H1 (cell line): ENCODE results near the gene MYL3. TPM values are rescaled to one million over a fixed set of nuclear protein-coding genes. Genes with fewer than 3 reads are reported as not detected.

Source experiments
- CTCF ChIA-PET: fragments of 300-600 bp; sonication (Branson Sonifier 250); formaldehyde crosslinking; loops from one replicate; lab custom pipeline; 2021; ENCODE audit not compliant: partially characterized antibody; lab: Charles Lee
- POLR2A ChIA-PET: fragments of 300-600 bp; sonication (Branson Sonifier 250); formaldehyde crosslinking; loops from one replicate; lab custom pipeline; 2021; ENCODE audit warnings: inconsistent platforms; ENCODE audit not compliant: partially characterized antibody; lab: Charles Lee
- DNase-seq, 2 experiments: peaks; one replicate each; pipeline versions ENCODE4 v3.0.0 to v3.0.0-alpha.2; 2010 to 2022; ENCODE audit warnings: low spot score in 2 of 2, low read depth in 1 of 2, mixed read lengths in 1 of 2
- FAIRE-seq: peaks from 2 replicates; lab custom pipeline; 2011; peaks lifted over from hg19 to GRCh38; lab: Jason Lieb, UNC
- H2AFZ ChIP-seq: 2 replicates; pipeline ENCODE4 v1.8.1; 2012; ENCODE audit warnings: low read length, inconsistent platforms
- H2AK5ac ChIP-seq: 2 replicates; pipeline ENCODE4 v1.6.1; 2013; ENCODE audit warnings: low read depth, low read length
- H2BK120ac ChIP-seq: replicated peaks from 2 replicates; pipeline ENCODE3; 2013; ENCODE audit warnings: low read depth, low read length, inconsistent platforms
- H2BK12ac ChIP-seq: 2 replicates; pipeline ENCODE4 v1.6.1; 2013; ENCODE audit warnings: low read depth, low read length
- H2BK15ac ChIP-seq: 2 replicates; pipeline ENCODE4 v1.6.1; 2013; ENCODE audit warnings: low read length
- H2BK20ac ChIP-seq: 2 replicates; pipeline ENCODE4 v1.6.1; 2013; ENCODE audit warnings: low read length
- H2BK5ac ChIP-seq: 2 replicates; pipeline ENCODE4 v1.6.1; 2013; ENCODE audit warnings: low read depth, low read length
- H3K14ac ChIP-seq: 2 replicates; pipeline ENCODE4 v1.6.1; 2013; ENCODE audit warnings: inconsistent platforms; ENCODE audit not compliant: insufficient read length
- H3K18ac ChIP-seq: 2 replicates; pipeline ENCODE4 v1.6.1; 2013; ENCODE audit warnings: low read length; ENCODE audit errors: extremely low read depth
- H3K23ac ChIP-seq: 2 replicates; pipeline ENCODE4 v1.6.1; 2013; ENCODE audit warnings: inconsistent platforms; ENCODE audit not compliant: insufficient read length
- H3K23me2 ChIP-seq: 2 replicates; pipeline ENCODE4 v1.6.1; 2013; ENCODE audit warnings: low read depth, low read length
- H3K27ac ChIP-seq: 2 replicates; pipeline ENCODE4 v1.6.1; 2011; ENCODE audit warnings: low read depth, low read length, inconsistent platforms
- H3K27me3 ChIP-seq, 4 experiments: replicated peaks in 1 of 4; 1 replicate in 1 of 4; 2 replicates in 3 of 4; pipeline versions ENCODE4 v1.6.1 to v1.8.1; 2011 to 2013; ENCODE audit warnings: low read length in 3 of 4, mild to moderate bottlenecking in 3 of 4, inconsistent platforms in 2 of 4, mixed read lengths in 2 of 4, moderate library complexity in 1 of 4; ENCODE audit not compliant: control insufficient read depth in 3 of 4, insufficient read depth in 3 of 4; ENCODE audit errors: extremely low read depth in 1 of 4
- H3K36me3 ChIP-seq, 4 experiments: 2 replicates each; pipeline versions ENCODE4 v1.6.1 to v1.8.1; 2011 to 2013; ENCODE audit warnings: mild to moderate bottlenecking in 4 of 4, low read length in 3 of 4, moderate library complexity in 2 of 4, control low read depth in 1 of 4, inconsistent platforms in 1 of 4; ENCODE audit not compliant: insufficient read depth in 4 of 4, control insufficient read depth in 2 of 4
- H3K4ac ChIP-seq: replicated peaks from 2 replicates; pipeline ENCODE3; 2013; ENCODE audit warnings: low read length, low read depth, mixed read lengths, inconsistent platforms; ENCODE audit not compliant: insufficient read length
- H3K4me1 ChIP-seq, 4 experiments: replicated peaks in 1 of 4; 1 replicate in 1 of 4; 2 replicates in 3 of 4; pipeline versions ENCODE4 v1.6.1 to v1.8.1; 2011 to 2013; ENCODE audit warnings: low read length in 3 of 4, inconsistent platforms in 2 of 4, mixed read lengths in 1 of 4; ENCODE audit not compliant: insufficient read depth in 4 of 4, control insufficient read depth in 3 of 4
- H3K4me2 ChIP-seq, 2 experiments: 2 replicates each; pipeline versions ENCODE4 v1.6.1 to v1.8.1; 2011 to 2013; ENCODE audit warnings: low read depth in 2 of 2, low read length in 2 of 2, control low read depth in 1 of 2, inconsistent platforms in 1 of 2, mild to moderate bottlenecking in 1 of 2; ENCODE audit not compliant: insufficient read depth in 1 of 2
- H3K4me3 ChIP-seq, 4 experiments: fragments of 200-600, 300-600 bp in 1 of 4; sonication (generic), shearing (Covaris generic), sonication (Bioruptor Twin) in 1 of 4; 2 replicates each; pipeline versions ENCODE4 v1.5.1 to v1.8.1; 2011 to 2016; ENCODE audit warnings: low read length in 4 of 4, low read depth in 3 of 4, control low read depth in 2 of 4, inconsistent platforms in 2 of 4, mild to moderate bottlenecking in 2 of 4, mixed read lengths in 1 of 4, moderate library complexity in 1 of 4; ENCODE audit not compliant: insufficient read depth in 2 of 4; ENCODE audit errors: extremely low read depth in 1 of 4
- H3K56ac ChIP-seq: replicated peaks from 2 replicates; pipeline ENCODE3; 2013; ENCODE audit warnings: low read depth, mild to moderate bottlenecking, mixed read lengths, low read length, inconsistent platforms; ENCODE audit not compliant: insufficient read length
- H3K79me1 ChIP-seq: 2 replicates; pipeline ENCODE4 v1.6.1; 2013; ENCODE audit warnings: low read depth, low read length, control low read depth
- H3K79me2 ChIP-seq, 2 experiments: 2 replicates each; pipeline versions ENCODE4 v1.6.1 to v1.8.1; 2012 to 2013; ENCODE audit warnings: low read length in 2 of 2, mild to moderate bottlenecking in 2 of 2, inconsistent platforms in 1 of 2; ENCODE audit not compliant: insufficient read depth in 2 of 2, control insufficient read depth in 1 of 2
- H3K9ac ChIP-seq, 4 experiments: replicated peaks in 1 of 4; 1 replicate in 1 of 4; 2 replicates in 3 of 4; pipeline versions ENCODE4 v1.6.1 to v1.8.1; 2011 to 2013; ENCODE audit warnings: low read depth in 3 of 4, low read length in 3 of 4, control low read depth in 2 of 4, mild to moderate bottlenecking in 2 of 4, moderate library complexity in 2 of 4, inconsistent platforms in 1 of 4; ENCODE audit errors: extremely low read depth in 1 of 4
- H3K9me3 ChIP-seq, 2 experiments: 2 replicates each; pipeline versions ENCODE4 v1.6.1 to v1.8.1; 2012 to 2013; ENCODE audit warnings: mild to moderate bottlenecking in 2 of 2, moderate library complexity in 2 of 2, control low read depth in 1 of 2, inconsistent platforms in 1 of 2, low read depth in 1 of 2, low read length in 1 of 2, mixed read lengths in 1 of 2; ENCODE audit not compliant: insufficient read depth in 2 of 2
- H4K20me1 ChIP-seq, 2 experiments: replicated peaks in 1 of 2; 2 replicates each; pipeline versions ENCODE3 to v1.8.1; 2011 to 2013; ENCODE audit warnings: inconsistent platforms in 2 of 2, low read length in 2 of 2, mild to moderate bottlenecking in 1 of 2; ENCODE audit not compliant: insufficient read depth in 2 of 2, control insufficient read depth in 1 of 2
- H4K5ac ChIP-seq: 2 replicates; pipeline ENCODE4 v1.6.1; 2013; ENCODE audit warnings: low read length, low read depth, mixed read lengths, inconsistent platforms; ENCODE audit not compliant: insufficient read length
- H4K8ac ChIP-seq: 2 replicates; pipeline ENCODE4 v1.8.0; 2013; ENCODE audit warnings: mild to moderate bottlenecking, moderate library complexity, low read length, inconsistent platforms; ENCODE audit not compliant: insufficient read depth; ENCODE audit errors: extremely low read depth
- H4K91ac ChIP-seq: replicated peaks from 2 replicates; pipeline ENCODE3; 2013; ENCODE audit warnings: low read length, mixed read lengths, inconsistent platforms; ENCODE audit not compliant: insufficient read length
- EGR1 ChIP-seq: IDR thresholded peaks from 2 replicates; pipeline ENCODE4 v1.6.1; 2011; ENCODE audit warnings: low read depth, low read length, borderline replicate concordance
- EP300 ChIP-seq, 2 experiments: IDR thresholded peaks; 1 replicate in 1 of 2; 2 replicates in 1 of 2; pipeline ENCODE4 v1.6.1; 2011 to 2012; ENCODE audit warnings: low read depth in 2 of 2, low read length in 2 of 2, mild to moderate bottlenecking in 2 of 2, borderline replicate concordance in 1 of 2, inconsistent platforms in 1 of 2, moderate library complexity in 1 of 2
- GTF2F1 ChIP-seq: IDR thresholded peaks from 2 replicates; pipeline ENCODE4 v1.6.1; 2012; ENCODE audit warnings: low read depth, low read length, improper control_type of control experiment, borderline replicate concordance
- HDAC2 ChIP-seq, 2 experiments: fragments of 300-600 bp in 1 of 2; sonication (generic) in 1 of 2; IDR thresholded peaks; 2 replicates each; pipeline ENCODE4 v1.6.1; 2011 to 2012; ENCODE audit warnings: low read depth in 2 of 2, low read length in 2 of 2, mild to moderate bottlenecking in 2 of 2, moderate library complexity in 2 of 2, borderline replicate concordance in 1 of 2, inconsistent platforms in 1 of 2
- HDAC6 ChIP-seq: IDR thresholded peaks from one replicate; pipeline ENCODE4 v1.7.1; 2012; ENCODE audit warnings: low read depth, mild to moderate bottlenecking, inconsistent platforms, low read length, moderate library complexity
- KDM5A ChIP-seq: fragments of 200-600 bp; IDR thresholded peaks from 2 replicates; pipeline ENCODE4 v1.7.1; 2012; ENCODE audit warnings: mild to moderate bottlenecking, low read length, inconsistent platforms, mixed read lengths
- RAD21 ChIP-seq, 2 experiments: IDR thresholded peaks in 1 of 2; conservative IDR thresholded peaks in 1 of 2; 2 replicates each; pipeline ENCODE4 v1.6.1; 2011; ENCODE audit warnings: low read depth in 2 of 2, low read length in 2 of 2, improper control_type of control experiment in 1 of 2, inconsistent platforms in 1 of 2, mild to moderate bottlenecking in 1 of 2, moderate library complexity in 1 of 2
- RFX5 ChIP-seq: IDR thresholded peaks from 2 replicates; pipeline ENCODE4 v1.6.1; 2011; ENCODE audit warnings: low read depth, low read length, improper control_type of control experiment, borderline replicate concordance
- TAF7 ChIP-seq: optimal IDR thresholded peaks from 2 replicates; pipeline ENCODE3; 2011; ENCODE audit warnings: low read depth, mild to moderate bottlenecking, inconsistent platforms, low read length, moderate library complexity, borderline replicate concordance
- TEAD4 ChIP-seq: IDR thresholded peaks from 2 replicates; pipeline ENCODE4 v1.6.1; 2012; ENCODE audit warnings: low read depth, low read length, inconsistent platforms, mixed read lengths
- ZNF274 ChIP-seq: IDR thresholded peaks from 2 replicates; pipeline ENCODE4 v1.7.0; 2012; ENCODE audit warnings: low read length, borderline replicate concordance; ENCODE audit errors: extremely low read depth
- WGBS, 2 experiments: shearing (Covaris generic) in 1 of 2; methylation state at CpG; one replicate each; pipeline versions ENCODE4 v1.1.6 to v1.1.7; 2013 to 2015; ENCODE audit warnings: low lambda C conversion rate in 2 of 2, mixed read lengths in 2 of 2, inconsistent platforms in 1 of 2, low coverage in 1 of 2, missing lambda C conversion rate in 1 of 2; ENCODE audit not compliant: insufficient replicate concordance in 2 of 2, insufficient coverage in 1 of 2, insufficient read length in 1 of 2; ENCODE audit errors: extremely low coverage in 1 of 2, missing lambda C conversion rate in 1 of 2; 5-methylcytosine and 5-hydroxymethylcytosine counted together
- polyA plus RNA-seq, 7 experiments: library from polyadenylated mRNA; depleted of rRNA in 3 of 7; stranded (reverse) in 5 of 7; unstranded in 2 of 7; fragments of >200 nt in 5 of 7; fragments of 200-250 nt in 2 of 7; gene quantifications; 1 replicate in 5 of 7; 2 replicates in 1 of 7; 4 replicates in 1 of 7; pipeline versions ENCODE4 v1.2.1 to v1.2.3, GENCODE V29; 2011 to 2013; ENCODE audit warnings: missing spikeins in 2 of 7, mixed read lengths in 2 of 7
- total RNA-seq: library from RNA; stranded (reverse); fragmentation: NEBNext Ultra II Directional; extraction: Animal tissue kit (Norgen Biotek cat#: 25700); gene quantifications from 2 replicates; pipeline ENCODE4 v1.2.1, GENCODE V29; 2021
- TF ChIP-seq, protein P1 (sequence below): IDR thresholded peaks from 2 replicates; pipeline ENCODE4 v1.6.1; 2012; ENCODE audit warnings: inconsistent platforms

MYL3 gene
- total and polyA plus RNA-seq, 2 of the 8 experiments (the other 6 are each of a cell fraction or from before 2014, with no cell fraction given): 0.06 TPM; not detected in 1

GRCh38 chr3:46893763-46894162 is 30.5 kb upstream of the MYL3 start:
- no peak for FAIRE-seq

More at GRCh38 chr3:46893763-46894162, 30.5 kb upstream of the MYL3 start:
- H3K27me3 ChIP-seq: peaks cover 15 to 74% (median 57%) of the 10 kb centered on the region in 4 experiments
- H2BK15ac ChIP-seq: no peak overlapping the region; the same call in 1 of the 2 replicates
- POLR2A ChIA-PET: interaction anchor here (1.1 to 1.2 kb wide), 2 partner anchors 12 to 30 kb away, joined by 3 read pairs; no protein-coding TSS in a partner anchor
- no peak overlapping the region for H3K4ac ChIP-seq
- no peak overlapping the region for H3K56ac ChIP-seq
- peaks cover 8% of the 10 kb centered on the region; the same call in 1 of the 2 replicates for H3K23me2 ChIP-seq
- no peak overlapping the region for H4K91ac ChIP-seq
- 82% methylated on average over 8 of the region's 9 CpGs; no CpG with 5 or more reads in 1 of the 2 experiments for WGBS, 2 experiments
- no peak overlapping the region for H3K18ac ChIP-seq
- H3K4me3 ChIP-seq: no peak overlapping the region
- no peak overlapping the region for H2AK5ac ChIP-seq
- no peak overlapping the region for H2BK20ac ChIP-seq
- no peaks in the 10 kb centered on the region for H3K79me2 ChIP-seq
- no peak overlapping the region for H3K23ac ChIP-seq
- no peak overlapping the region for H2BK5ac ChIP-seq
- H3K4me2 ChIP-seq: no peak overlapping the region; a peak in 1 of 4 replicates
- no peak overlapping the region for H4K5ac ChIP-seq
- no peak overlapping the region for H4K8ac ChIP-seq
- no peaks in the 10 kb centered on the region for H3K79me1 ChIP-seq
- DNase-seq: no peak
- CTCF ChIA-PET: interaction anchor here (1.6 to 13.3 kb wide), 11 partner anchors 12 to 186 kb away, joined by 3 to 91 read pairs (median 17); partner anchors contain the start of genes MYL3, PRSS50 and PTH1R
- H2AFZ ChIP-seq: no peak overlapping the region
- H3K4me1 ChIP-seq: peaks cover 4 to 16% (median 14%) of the 10 kb centered on the region in 4 experiments
- no peaks in the 10 kb centered on the region for H3K36me3 ChIP-seq
- no peak overlapping the region for H2BK120ac ChIP-seq
- H3K14ac ChIP-seq: no peak overlapping the region
- peaks cover 0 to 7% of the 10 kb centered on the region in 2 experiments for H4K20me1 ChIP-seq
- no peak overlapping the region for H2BK12ac ChIP-seq
- no peaks in the 10 kb centered on the region for H3K9me3 ChIP-seq
- TF ChIP-seq TAF7 (no peak), HDAC6 (no peak), RFX5 (no peak), KDM5A (no peak), EP300 (IDR thresholded peaks at IDR 0.05; ENCODE audit: borderline replicate concordance in 1 of 2, low read depth in 2 of 2, low read length in 2 of 2) (no peak), ZNF274 (no peak), TEAD4 (no peak), RAD21 (IDR thresholded peaks at IDR 0.05 in 1 of 2, conservative IDR thresholded peaks at IDR 0.05 in 1 of 2; ENCODE audit: low read depth in 2 of 2, low read length in 2 of 2) (no peak), EGR1 (no peak), GTF2F1 (no peak), HDAC2 (IDR thresholded peaks at IDR 0.05; ENCODE audit: borderline replicate concordance in 1 of 2, low read depth in 2 of 2, low read length in 2 of 2) (no peak)
- TF ChIP-seq, protein P1, sequence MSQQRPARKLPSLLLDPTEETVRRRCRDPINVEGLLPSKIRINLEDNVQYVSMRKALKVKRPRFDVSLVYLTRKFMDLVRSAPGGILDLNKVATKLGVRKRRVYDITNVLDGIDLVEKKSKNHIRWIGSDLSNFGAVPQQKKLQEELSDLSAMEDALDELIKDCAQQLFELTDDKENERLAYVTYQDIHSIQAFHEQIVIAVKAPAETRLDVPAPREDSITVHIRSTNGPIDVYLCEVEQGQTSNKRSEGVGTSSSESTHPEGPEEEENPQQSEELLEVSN: no peak
- H3K27ac ChIP-seq: no peak overlapping the region
- no peak overlapping the region for H3K9ac ChIP-seq
